PFSK-1 (cell line): ENCODE data around the gene MYOG.

Experiments
- FOXP2 ChIP-seq: optimal IDR thresholded peaks from 2 replicates; pipeline ENCODE3; 2011; ENCODE audit warnings: borderline replicate concordance, control low read depth, inconsistent platforms; ENCODE audit not compliant: insufficient read depth; ENCODE audit errors: extremely low read length, extremely low read depth
- POLR2AphosphoS5 ChIP-seq: IDR thresholded peaks from 2 replicates; pipeline ENCODE4 v1.6.1; 2012; ENCODE audit warnings: low read depth, mild to moderate bottlenecking, control low read depth, low read length, moderate library complexity
- SIN3A ChIP-seq: IDR thresholded peaks from 2 replicates; pipeline ENCODE4 v1.6.1; 2012; ENCODE audit warnings: mild to moderate bottlenecking, low read length, moderate library complexity, borderline replicate concordance; ENCODE audit not compliant: insufficient read depth
- TAF1 ChIP-seq: IDR thresholded peaks from 2 replicates; pipeline ENCODE4 v1.6.1; 2012; ENCODE audit warnings: low read length, control low read depth, borderline replicate concordance; ENCODE audit not compliant: insufficient read depth
- TF ChIP-seq, protein P1 (sequence below), 2 experiments: IDR thresholded peaks; 2 replicates each; pipeline versions ENCODE4 v1.6.1 to v1.8.0; 2011 to 2012; ENCODE audit warnings: low read depth in 2 of 2, low read length in 2 of 2, control low read depth in 1 of 2, inconsistent platforms in 1 of 2, mild to moderate bottlenecking in 1 of 2, moderate library complexity in 1 of 2; ENCODE audit not compliant: insufficient read depth in 1 of 2

DNA sequence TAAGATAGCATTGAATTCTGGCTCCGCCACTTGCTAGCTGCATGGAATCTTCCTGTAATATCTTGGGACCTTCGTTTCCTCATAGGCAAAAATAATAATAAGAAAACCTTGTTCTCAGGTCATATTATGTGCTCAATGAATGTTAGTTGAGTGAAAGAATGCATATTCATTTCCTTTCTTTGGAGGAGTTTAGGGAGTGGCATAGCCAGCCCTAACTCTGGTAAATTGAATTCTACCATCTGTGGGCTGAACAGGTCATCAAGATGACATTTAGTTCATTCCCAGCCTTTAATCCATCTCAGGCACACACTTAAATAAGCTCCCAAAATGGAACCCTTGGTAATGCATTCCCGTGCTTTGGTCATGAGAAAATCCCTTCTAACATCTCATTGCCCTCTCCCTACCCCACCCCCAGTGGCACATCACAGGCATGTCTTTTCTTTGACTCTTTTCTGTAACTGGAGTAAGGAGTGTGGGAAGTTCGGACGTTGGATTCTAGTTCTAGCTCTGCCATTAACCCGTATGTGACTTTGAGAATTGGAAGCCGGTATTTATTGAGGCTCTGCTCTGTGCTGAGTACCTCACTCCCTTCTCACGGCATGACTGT is 13.2 kb upstream of the MYOG start:
- TF ChIP-seq FOXP2 (no peak), POLR2AphosphoS5 (no peak), SIN3A (no peak), TAF1 (no peak)
- TF ChIP-seq, protein P1, sequence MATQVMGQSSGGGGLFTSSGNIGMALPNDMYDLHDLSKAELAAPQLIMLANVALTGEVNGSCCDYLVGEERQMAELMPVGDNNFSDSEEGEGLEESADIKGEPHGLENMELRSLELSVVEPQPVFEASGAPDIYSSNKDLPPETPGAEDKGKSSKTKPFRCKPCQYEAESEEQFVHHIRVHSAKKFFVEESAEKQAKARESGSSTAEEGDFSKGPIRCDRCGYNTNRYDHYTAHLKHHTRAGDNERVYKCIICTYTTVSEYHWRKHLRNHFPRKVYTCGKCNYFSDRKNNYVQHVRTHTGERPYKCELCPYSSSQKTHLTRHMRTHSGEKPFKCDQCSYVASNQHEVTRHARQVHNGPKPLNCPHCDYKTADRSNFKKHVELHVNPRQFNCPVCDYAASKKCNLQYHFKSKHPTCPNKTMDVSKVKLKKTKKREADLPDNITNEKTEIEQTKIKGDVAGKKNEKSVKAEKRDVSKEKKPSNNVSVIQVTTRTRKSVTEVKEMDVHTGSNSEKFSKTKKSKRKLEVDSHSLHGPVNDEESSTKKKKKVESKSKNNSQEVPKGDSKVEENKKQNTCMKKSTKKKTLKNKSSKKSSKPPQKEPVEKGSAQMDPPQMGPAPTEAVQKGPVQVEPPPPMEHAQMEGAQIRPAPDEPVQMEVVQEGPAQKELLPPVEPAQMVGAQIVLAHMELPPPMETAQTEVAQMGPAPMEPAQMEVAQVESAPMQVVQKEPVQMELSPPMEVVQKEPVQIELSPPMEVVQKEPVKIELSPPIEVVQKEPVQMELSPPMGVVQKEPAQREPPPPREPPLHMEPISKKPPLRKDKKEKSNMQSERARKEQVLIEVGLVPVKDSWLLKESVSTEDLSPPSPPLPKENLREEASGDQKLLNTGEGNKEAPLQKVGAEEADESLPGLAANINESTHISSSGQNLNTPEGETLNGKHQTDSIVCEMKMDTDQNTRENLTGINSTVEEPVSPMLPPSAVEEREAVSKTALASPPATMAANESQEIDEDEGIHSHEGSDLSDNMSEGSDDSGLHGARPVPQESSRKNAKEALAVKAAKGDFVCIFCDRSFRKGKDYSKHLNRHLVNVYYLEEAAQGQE (IDR thresholded peaks at IDR 0.05; ENCODE audit: insufficient read depth in 1 of 2, low read depth in 2 of 2, low read length in 2 of 2) = no peak
